Measurements from ENCODE around the gene DMBT1.

DNA sequence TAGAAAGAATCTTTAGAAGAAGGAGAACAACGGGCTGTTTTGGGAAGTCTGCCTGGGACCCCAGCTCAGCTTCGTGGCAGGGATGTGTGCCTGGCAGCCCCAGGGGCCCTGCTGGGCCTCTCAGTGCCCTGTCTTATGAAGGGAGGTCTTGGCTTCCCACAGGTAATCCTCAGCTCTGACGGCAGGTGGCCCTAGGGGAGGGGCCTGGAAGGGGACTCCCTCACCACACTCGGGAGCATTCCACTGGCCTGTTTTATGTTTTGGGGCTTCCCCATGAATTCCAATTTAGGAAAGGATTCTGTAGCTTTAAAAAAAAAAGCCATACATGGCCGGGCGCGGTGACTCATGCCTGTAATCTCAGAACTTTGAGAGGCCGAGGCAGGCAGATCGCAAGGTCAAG lies 3.0 kb upstream of the DMBT1 start:
- TF ChIP-seq, protein P1, sequence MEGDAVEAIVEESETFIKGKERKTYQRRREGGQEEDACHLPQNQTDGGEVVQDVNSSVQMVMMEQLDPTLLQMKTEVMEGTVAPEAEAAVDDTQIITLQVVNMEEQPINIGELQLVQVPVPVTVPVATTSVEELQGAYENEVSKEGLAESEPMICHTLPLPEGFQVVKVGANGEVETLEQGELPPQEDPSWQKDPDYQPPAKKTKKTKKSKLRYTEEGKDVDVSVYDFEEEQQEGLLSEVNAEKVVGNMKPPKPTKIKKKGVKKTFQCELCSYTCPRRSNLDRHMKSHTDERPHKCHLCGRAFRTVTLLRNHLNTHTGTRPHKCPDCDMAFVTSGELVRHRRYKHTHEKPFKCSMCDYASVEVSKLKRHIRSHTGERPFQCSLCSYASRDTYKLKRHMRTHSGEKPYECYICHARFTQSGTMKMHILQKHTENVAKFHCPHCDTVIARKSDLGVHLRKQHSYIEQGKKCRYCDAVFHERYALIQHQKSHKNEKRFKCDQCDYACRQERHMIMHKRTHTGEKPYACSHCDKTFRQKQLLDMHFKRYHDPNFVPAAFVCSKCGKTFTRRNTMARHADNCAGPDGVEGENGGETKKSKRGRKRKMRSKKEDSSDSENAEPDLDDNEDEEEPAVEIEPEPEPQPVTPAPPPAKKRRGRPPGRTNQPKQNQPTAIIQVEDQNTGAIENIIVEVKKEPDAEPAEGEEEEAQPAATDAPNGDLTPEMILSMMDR (IDR thresholded peaks at IDR 0.05) = no peak
- no peak for TF ChIP-seq EP300 (IDR thresholded peaks at IDR 0.05)

Data from stomach (tissue), 4 donors.